Parathyroid adenoma (tissue), 2 donors: ENCODE measurements around the gene DCLRE1B.

Experiments
- H2AFZ ChIP-seq: fragments of 300-600 bp; sonication (generic); one replicate; pipeline ENCODE4 v1.7.0; 2017; ENCODE audit warnings: antibody characterized with exemption, mild to moderate bottlenecking
- H3K27ac ChIP-seq: fragments of 300-600 bp; sonication (generic); one replicate; pipeline ENCODE4 v1.7.0; 2017
- H3K27me3 ChIP-seq: fragments of 300-600 bp; sonication (generic); one replicate; pipeline ENCODE4 v1.7.0; 2017; ENCODE audit warnings: low read length; ENCODE audit not compliant: control insufficient read depth, insufficient read depth
- H3K36me3 ChIP-seq: fragments of 300-600 bp; sonication (generic); one replicate; pipeline ENCODE4 v1.7.0; 2017; ENCODE audit warnings: low read length; ENCODE audit not compliant: control insufficient read depth, insufficient read depth
- H3K4me1 ChIP-seq: fragments of 300-600 bp; sonication (generic); one replicate; pipeline ENCODE4 v1.7.0; 2017; ENCODE audit warnings: control low read depth
- H3K4me2 ChIP-seq: fragments of 300-600 bp; sonication (generic); one replicate; pipeline ENCODE4 v1.7.0; 2017; ENCODE audit warnings: low read length
- H3K4me3 ChIP-seq: fragments of 300-600 bp; sonication (generic); one replicate; pipeline ENCODE4 v1.7.0; 2017; ENCODE audit warnings: low read depth, low read length
- H3K79me2 ChIP-seq: fragments of 300-600 bp; sonication (generic); one replicate; pipeline ENCODE4 v1.7.0; 2017; ENCODE audit warnings: control low read depth
- H3K9ac ChIP-seq: fragments of 300-600 bp; sonication (generic); one replicate; pipeline ENCODE4 v1.7.0; 2017; ENCODE audit warnings: mild to moderate bottlenecking
- H3K9me3 ChIP-seq: fragments of 300-600 bp; sonication (generic); one replicate; pipeline ENCODE4 v1.7.0; 2017; ENCODE audit warnings: low read length; ENCODE audit not compliant: control insufficient read depth
- CTCF ChIP-seq: fragments of 300-600 bp; sonication (generic); IDR thresholded peaks from one replicate; pipeline ENCODE4 v1.7.0; 2017; ENCODE audit warnings: antibody characterized with exemption, mild to moderate bottlenecking
- donor health status: primary hyperparathyroidism.

DCLRE1B gene

GRCh38 chr1:113943028-113943811, 38.1 kb downstream of the DCLRE1B start:
- no peak for TF ChIP-seq CTCF
- H3K4me1 ChIP-seq, result no peaks in the 10 kb centered on the region
- no peaks in the 10 kb centered on the region for H3K36me3 ChIP-seq
- H3K9ac ChIP-seq, result no peak overlapping the region
- H3K4me3 ChIP-seq, result no peak overlapping the region
- H3K9me3 ChIP-seq, result no peaks in the 10 kb centered on the region
- peaks cover 6% of the 10 kb centered on the region for H3K79me2 ChIP-seq
- no peak overlapping the region for H3K27ac ChIP-seq
- H3K4me2 ChIP-seq, result no peak overlapping the region
- no peaks in the 10 kb centered on the region for H3K27me3 ChIP-seq
- H2AFZ ChIP-seq, result no peak overlapping the region

- no peak overlapping the region for H3K4me3 ChIP-seq
- TF ChIP-seq CTCF, result no peak
These were observed 40.2 kb downstream of the DCLRE1B start for GRCh38 chr1:113945329-113945728.

GRCh38 chr1:113946112-113946511, 41.0 kb downstream of the DCLRE1B start:
- Histone ChIP-seq H3K27me3 (no peaks in the 10 kb centered on the region), H3K9ac (no peak overlapping the region), H3K4me1 (no peaks in the 10 kb centered on the region), H3K79me2 (peaks cover 10% of the 10 kb centered on the region), H3K4me3 (no peak overlapping the region), H3K4me2 (no peak overlapping the region), H2AFZ (no peak overlapping the region), H3K27ac (no peak overlapping the region), H3K9me3 (no peaks in the 10 kb centered on the region), H3K36me3 (no peaks in the 10 kb centered on the region)
- TF ChIP-seq CTCF, result no peak

More at GRCh38 chr1:113945329-113945728, 40.2 kb downstream of the DCLRE1B start:
- Histone ChIP-seq H3K9ac (no peak overlapping the region), H3K27ac (no peak overlapping the region), H2AFZ (no peak overlapping the region), H3K4me1 (no peaks in the 10 kb centered on the region), H3K4me2 (no peak overlapping the region), H3K9me3 (no peaks in the 10 kb centered on the region), H3K27me3 (no peaks in the 10 kb centered on the region), H3K79me2 (peaks cover 5% of the 10 kb centered on the region), H3K36me3 (no peaks in the 10 kb centered on the region)

- H3K27ac ChIP-seq, result peak overlapping the region; percentile 22
- no peaks in the 10 kb centered on the region for H3K36me3 ChIP-seq
- no peak overlapping the region for H3K4me3 ChIP-seq
- H3K9ac ChIP-seq, result no peak overlapping the region
- no peaks in the 10 kb centered on the region for H3K27me3 ChIP-seq
- H3K79me2 ChIP-seq, result peaks cover 10% of the 10 kb centered on the region
- no peaks in the 10 kb centered on the region for H3K4me1 ChIP-seq
- H3K4me2 ChIP-seq, result peak overlapping the region; percentile 2
- no peak overlapping the region for H2AFZ ChIP-seq
- no peaks in the 10 kb centered on the region for H3K9me3 ChIP-seq
- TF ChIP-seq CTCF, result no peak
These were observed 41.7 kb downstream of the DCLRE1B start for GRCh38 chr1:113946678-113947387.
